Posterior cingulate gyrus (tissue), 11 donors: ENCODE results near the gene CDC14B.
A peak's percentile ranks its signal among the peaks of the same experiment; 100 is the strongest.

Experiments
- DNase-seq, 10 donors: peaks; one replicate each; pipeline versions ENCODE4 v3.0.0 to v3.0.0-alpha.2; 2020 to 2021; ENCODE audit warnings: mixed read lengths in 3 of 10
- intact Hi-C: fragments of 100-400 bp; cut with DNase I; formaldehyde crosslinking; loops from one replicate; pipeline ENCODE4 v1.15.1; 2023

The CDC14B gene

DNA sequence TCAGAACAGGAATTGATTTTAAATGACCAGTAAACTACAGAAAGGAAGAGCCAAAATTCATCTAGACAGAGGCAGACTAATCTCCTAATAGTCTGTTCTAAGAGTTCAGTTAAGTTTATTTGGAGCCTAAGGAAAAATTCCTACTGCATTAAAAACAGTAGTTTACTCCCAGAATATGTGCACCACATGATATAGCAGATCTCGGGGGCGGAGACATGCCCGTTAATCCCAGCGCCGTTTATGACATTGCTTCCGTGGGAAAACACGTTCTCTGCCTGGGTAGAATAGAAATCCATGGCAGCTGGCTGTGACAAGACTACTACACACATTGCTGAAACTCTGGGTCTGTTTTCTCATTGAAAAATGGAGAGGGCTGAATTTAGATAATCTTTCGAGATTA is 158.3 kb downstream of the CDC14B start:
- intact Hi-C loops = no loop called here
- DNase-seq = no peak

DNA sequence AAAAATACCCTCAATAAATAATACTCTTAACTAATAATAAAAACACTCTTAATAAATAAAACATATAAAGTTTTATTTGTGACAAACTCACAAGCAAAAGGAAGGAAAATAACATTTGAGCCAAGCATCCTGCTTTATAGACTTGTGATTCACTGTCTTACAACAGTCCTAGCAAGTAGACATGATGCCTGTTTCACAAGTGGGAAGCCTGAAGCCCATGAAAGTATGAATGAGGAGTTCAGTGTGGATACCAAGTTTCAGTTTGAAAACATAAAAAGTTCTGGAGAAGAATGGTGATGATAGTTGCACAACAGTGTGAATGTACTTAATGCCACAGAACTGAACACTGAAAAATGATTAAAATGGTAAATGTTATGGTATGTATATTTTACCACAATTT is 158.8 kb downstream of the CDC14B start:
- intact Hi-C loops = no loop called here
- no peak for DNase-seq

DNA sequence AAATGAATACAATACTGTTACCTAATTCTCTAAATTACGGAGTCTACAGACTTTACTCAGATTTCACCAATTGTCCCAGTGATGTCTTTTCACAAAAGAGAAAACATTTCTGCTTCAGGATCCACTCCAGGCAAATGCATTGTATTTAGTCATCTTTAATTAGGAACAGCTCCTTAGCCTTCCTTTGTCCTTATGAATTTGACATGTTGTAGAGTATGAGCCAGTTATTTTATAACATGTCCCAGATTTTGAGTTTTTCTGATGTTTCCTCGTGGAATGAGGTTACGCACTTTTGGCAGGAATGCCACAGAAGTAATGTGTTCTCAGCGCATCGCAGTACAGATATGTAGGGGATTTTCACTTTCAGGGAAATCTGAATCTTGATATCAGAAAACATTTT is 159.2 kb downstream of the CDC14B start:
- intact Hi-C loops = no loop called here
- no peak for DNase-seq

DNA sequence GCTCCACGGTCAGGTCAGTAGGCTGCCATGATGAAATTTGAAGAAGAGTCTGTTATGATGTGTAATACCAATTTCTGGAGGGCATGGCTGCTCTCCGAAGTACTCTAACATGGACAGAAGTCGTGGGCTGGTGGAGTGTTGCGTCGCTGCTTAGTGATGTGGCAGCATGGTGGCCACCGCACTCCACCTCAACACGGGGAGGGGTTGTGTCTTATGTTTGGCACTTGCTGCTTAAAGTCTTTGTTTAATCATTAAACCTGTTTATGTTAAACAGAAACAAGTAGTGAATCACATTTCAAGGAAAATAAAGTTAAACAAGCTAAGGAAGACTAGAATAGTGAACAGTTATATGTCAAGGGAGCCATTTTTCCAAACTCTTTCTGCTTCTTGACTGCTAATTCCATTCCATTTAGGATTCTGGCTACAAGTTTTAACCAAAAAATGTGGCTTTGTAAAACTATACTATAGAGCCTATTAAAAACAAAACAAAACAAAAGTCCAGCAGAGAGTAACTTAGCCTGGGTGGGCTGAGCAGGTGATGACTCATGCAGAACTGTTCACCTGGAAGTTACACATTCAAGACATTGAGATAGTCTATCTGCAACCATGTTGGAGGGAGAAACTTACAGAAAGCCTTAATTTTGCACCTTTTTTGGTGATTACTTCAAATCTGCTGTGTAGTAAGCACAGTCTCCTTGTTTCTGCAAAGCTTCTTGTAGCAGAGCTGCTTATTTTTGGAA is 160.2 kb downstream of the CDC14B start:
- peak in 1 of 10 donors; percentile 46 for DNase-seq
- intact Hi-C loops = no loop called here

DNA sequence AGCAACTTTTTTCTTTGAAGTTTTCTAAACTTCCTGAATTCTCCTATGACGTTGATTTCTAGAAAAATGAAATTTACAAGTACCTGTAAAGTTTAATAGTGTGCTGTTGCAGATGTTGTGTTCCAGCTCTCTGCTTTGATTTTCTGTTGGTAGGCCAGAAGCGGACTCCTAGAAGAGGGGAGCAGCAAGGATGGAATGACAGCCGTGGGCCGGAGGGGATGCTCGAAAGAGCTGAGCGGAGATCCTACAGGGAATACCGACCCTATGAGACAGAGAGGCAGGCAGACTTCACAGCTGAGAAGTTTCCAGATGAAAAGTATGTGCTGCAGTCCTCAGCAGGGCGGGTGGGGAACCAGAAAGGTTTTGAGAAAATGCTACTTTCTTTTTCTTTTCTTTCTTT is 161.4 kb downstream of the CDC14B start:
- peak in 1 of 10 donors; percentile 51 for DNase-seq
- intact Hi-C loops = no loop called here

DNA sequence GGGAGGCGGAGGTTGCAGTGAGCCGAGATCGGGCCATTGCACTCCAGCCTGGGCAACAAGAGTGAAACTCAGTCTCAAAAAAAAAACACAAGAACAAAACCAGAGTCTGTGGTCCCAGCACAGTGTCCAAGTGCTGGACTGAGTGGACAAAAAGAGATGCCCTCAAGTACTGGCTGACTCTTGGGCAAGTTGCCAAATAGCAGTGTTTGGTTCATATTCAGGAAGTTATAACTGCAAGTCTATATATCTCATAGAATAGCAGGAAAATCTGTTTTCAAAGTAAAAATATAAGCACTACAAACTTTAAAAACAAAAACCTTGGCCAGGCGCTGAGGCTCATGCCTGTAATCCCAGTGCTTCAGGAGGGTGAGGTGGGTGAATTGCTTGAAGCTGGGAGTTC is 162.4 kb downstream of the CDC14B start:
- intact Hi-C loops = no loop called here
- peak in 1 of 10 donors; percentile 43 for DNase-seq

DNA sequence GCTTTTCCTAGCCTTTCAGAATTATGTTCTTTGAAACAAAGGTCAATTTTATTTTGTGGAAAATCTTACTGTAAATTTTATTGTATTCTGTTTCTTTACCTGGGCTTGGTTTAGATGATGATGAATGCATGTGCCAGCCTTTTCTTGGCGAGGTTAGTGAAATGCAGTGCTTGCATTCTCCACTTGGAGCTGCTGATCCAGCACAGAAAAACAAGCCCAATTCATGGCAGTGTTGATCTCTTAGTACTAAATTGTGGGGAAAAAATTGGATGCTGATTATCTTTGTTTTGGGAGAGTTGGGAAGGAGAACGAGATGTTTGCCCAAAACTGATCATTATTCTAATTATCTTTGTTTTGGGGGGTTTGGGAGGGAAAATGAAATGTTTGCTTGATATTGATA is 166.0 kb downstream of the CDC14B start:
- peak in 4 of 10 donors; percentile 15 to 49 (median 32) for DNase-seq
- intact Hi-C loops = loop anchor here (5.0 kb wide), 1 partner anchor 204 kb away; the partner anchor contains the start of gene PRXL2C

DNA sequence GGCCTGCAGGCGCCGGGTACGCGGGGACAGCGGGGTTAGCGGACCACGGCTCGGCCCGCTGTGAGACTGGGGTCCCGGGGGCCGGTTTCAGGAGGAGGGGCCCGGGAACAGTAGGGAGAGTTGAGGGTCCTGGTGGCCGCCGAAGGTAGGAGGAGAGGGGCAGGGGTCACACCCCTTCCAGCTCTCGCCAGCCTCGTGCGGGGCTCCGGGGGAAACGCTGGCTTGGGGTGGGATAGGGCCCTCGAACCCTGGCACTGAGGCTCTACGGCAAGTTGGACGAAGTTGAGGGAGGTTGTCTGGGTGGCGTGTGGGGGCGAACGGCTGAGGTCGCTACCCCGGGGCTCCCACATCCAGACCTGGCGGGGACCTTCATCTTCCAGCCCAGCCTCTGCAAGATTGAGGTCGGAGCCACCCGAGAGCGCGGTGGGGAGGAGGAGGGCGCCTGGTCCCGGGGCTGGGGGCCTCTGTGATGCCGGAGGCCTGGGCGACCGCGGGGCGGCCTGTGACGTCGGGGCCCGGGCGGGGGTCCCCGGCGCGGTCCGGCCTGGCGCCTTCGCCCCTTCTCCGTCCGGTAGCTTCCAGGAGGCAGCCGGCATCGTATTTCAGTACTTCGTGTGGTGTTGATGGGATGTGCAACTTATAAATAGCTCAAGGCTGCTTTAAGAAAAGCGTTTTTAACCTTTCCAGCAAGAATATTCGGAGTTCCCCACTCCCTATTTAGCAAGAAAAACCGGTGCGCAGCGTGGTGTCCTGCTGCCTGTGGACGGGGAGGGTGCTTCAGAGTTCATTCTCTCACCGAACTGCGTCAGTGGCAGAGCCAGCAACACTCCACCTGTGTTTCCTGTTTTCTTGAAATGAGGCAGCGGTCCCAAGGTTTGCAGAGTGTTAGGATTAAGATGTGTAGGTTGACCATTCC is 168.8 kb downstream of the CDC14B start:
- intact Hi-C loops = loop anchor here (1.0 to 5.0 kb wide), 4 partner anchors 32 to 206 kb away; partner anchors contain the start of genes CDC14B, PRXL2C and ZNF367
- peak in 6 of 10 donors; percentile 12 to 86 (median 30) for DNase-seq
